ENCODE measurements around the gene KRTAP3-2. TPM values are rescaled to one million over a fixed set of nuclear protein-coding genes. Genes with fewer than 3 reads are reported as not detected.
A peak's percentile ranks its signal among the peaks of the same experiment; 100 is the strongest.

Gene KRTAP3-2
- polyA plus RNA-seq, 3 donors, result not detected

DNA sequence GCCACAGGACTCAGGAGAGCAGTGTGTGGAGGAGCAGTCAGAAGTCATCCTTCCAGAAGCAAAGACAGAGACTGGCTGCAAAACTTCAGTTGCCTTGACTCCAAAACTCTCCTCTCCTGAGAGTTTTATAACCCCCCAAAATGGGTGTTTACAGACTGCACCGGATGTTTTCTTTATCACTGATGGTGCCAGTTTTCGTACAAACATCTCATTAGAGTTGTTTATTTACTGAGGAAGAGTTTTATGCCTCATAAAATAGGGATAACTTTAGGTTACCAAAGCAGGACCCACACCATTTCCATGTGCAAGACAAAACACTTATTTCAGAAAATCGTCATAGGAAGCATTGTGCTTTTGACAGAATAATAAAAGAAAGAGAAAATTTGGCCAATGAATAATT, 15.5 kb downstream of the KRTAP3-2 start, which contains the start of gene KRT40:
Gene KRT40, minus strand, starts transcription at position 101 of the 400 bp plus-strand sequence. Its CDS starts 53 bp downstream, at position 48.
- Histone ChIP-seq H3K27me3 (ENCODE audit: control insufficient read depth in 2 of 2, insufficient read depth in 2 of 2, low read length in 2 of 2) (peaks cover 0 to 3% of the 10 kb centered on the region in 2 donors), H3K9ac (ENCODE audit: insufficient read depth, low read length, poor library complexity, severe bottlenecking) (no peak within 1 kb of the TSS), H4K20me1 (ENCODE audit: insufficient read depth, low read length) (no peaks in the 10 kb centered on the region), H3K4me3 (replicated peaks in 1 of 3; ENCODE audit: low read depth in 2 of 3, low read length in 3 of 3) (no peak within 1 kb of the TSS), H3K4me2 (replicated peaks; ENCODE audit: extremely low read depth, low read length, poor library complexity, severe bottlenecking) (no peak within 1 kb of the TSS), H3K4me1 (ENCODE audit: control insufficient read depth in 1 of 2, insufficient read depth in 2 of 2, low read length in 2 of 2) (no peaks in the 10 kb centered on the region), H3K79me2 (ENCODE audit: insufficient read depth, low read length) (no peaks in the 10 kb centered on the region), H3K9me3 (replicated peaks in 1 of 2; ENCODE audit: control insufficient read depth in 1 of 2, insufficient read depth in 1 of 2, low read length in 2 of 2) (no peaks in the 10 kb centered on the region), H3K36me3 (replicated peaks in 1 of 2; ENCODE audit: control insufficient read depth in 1 of 2, insufficient read depth in 2 of 2, low read length in 2 of 2) (no peaks in the 10 kb centered on the region), H2AFZ (ENCODE audit: insufficient read depth, low read depth, low read length, poor library complexity, severe bottlenecking) (no peak within 1 kb of the TSS), H3K27ac (ENCODE audit: low read depth in 1 of 2, low read length in 2 of 2) (no peak within 1 kb of the TSS)
- H3K9me3 Mint-ChIP-seq, result peaks cover 0 to 2% (median 0%) of the 10 kb centered on the region in 7 donors
- peaks cover 9 to 10% (median 9%) of the 10 kb centered on the region in 3 donors for H3K27me3 Mint-ChIP-seq (ENCODE audit: low read depth in 3 of 3)
- no CpG with 5 or more reads among the region's 3 CpGs for WGBS (ENCODE audit: insufficient coverage)
- TF ChIP-seq, protein P1, sequence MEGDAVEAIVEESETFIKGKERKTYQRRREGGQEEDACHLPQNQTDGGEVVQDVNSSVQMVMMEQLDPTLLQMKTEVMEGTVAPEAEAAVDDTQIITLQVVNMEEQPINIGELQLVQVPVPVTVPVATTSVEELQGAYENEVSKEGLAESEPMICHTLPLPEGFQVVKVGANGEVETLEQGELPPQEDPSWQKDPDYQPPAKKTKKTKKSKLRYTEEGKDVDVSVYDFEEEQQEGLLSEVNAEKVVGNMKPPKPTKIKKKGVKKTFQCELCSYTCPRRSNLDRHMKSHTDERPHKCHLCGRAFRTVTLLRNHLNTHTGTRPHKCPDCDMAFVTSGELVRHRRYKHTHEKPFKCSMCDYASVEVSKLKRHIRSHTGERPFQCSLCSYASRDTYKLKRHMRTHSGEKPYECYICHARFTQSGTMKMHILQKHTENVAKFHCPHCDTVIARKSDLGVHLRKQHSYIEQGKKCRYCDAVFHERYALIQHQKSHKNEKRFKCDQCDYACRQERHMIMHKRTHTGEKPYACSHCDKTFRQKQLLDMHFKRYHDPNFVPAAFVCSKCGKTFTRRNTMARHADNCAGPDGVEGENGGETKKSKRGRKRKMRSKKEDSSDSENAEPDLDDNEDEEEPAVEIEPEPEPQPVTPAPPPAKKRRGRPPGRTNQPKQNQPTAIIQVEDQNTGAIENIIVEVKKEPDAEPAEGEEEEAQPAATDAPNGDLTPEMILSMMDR (IDR thresholded peaks at IDR 0.05), result no peak
- H3K36me3 Mint-ChIP-seq, result no peaks in the 10 kb centered on the region
- H3K27ac Mint-ChIP-seq, result no peak within 1 kb of the TSS
- intact Hi-C loops (cut with micrococcal nuclease), result no loop called here
- H3K4me1 Mint-ChIP-seq, result peaks cover 3% of the 10 kb centered on the region
- no peak for DNase-seq
- peak within 1 kb of the TSS in 1 of 2 donors; percentile 51 for H3K4me3 Mint-ChIP-seq

DNA sequence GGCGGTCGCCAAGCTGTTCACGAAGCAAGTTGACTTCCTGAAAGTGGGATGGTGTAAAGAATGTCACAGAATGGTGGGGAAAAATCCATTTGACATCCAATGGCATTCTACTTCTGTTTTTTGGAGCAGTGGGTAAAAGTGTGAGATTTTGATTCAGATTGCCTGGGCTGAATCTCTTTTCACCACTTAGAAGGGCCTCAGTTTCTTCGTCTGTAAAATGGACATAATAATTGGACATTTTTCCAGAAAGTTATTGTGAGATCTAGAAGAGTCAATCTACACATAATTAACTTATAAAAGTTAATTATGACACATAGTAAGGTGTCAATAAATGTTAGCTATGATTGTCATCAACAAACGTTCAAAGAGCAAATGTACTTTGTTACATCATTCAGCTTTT, 18.6 kb downstream of the KRTAP3-2 start:
- H3K36me3 ChIP-seq (replicated peaks in 1 of 2; ENCODE audit: control insufficient read depth in 1 of 2, insufficient read depth in 2 of 2, low read length in 2 of 2), result no peaks in the 10 kb centered on the region
- H4K20me1 ChIP-seq (ENCODE audit: insufficient read depth, low read length), result no peaks in the 10 kb centered on the region
- TF ChIP-seq, protein P1 (IDR thresholded peaks at IDR 0.05), result no peak
- no peak overlapping the region for H3K4me3 ChIP-seq (replicated peaks in 1 of 3; ENCODE audit: low read depth in 2 of 3, low read length in 3 of 3)
- H3K9me3 Mint-ChIP-seq, result no peaks in the 10 kb centered on the region
- H3K27ac ChIP-seq (ENCODE audit: low read depth in 1 of 2, low read length in 2 of 2), result no peak overlapping the region
- H3K27me3 Mint-ChIP-seq (ENCODE audit: low read depth in 3 of 3), result peaks cover 8 to 13% (median 11%) of the 10 kb centered on the region in 3 donors
- DNase-seq, result no peak
- no CpG with 5 or more reads among the region's 5 CpGs for WGBS (ENCODE audit: insufficient coverage)
- H3K9ac ChIP-seq (ENCODE audit: insufficient read depth, low read length, poor library complexity, severe bottlenecking), result no peak overlapping the region
- H3K4me1 ChIP-seq (ENCODE audit: control insufficient read depth in 1 of 2, insufficient read depth in 2 of 2, low read length in 2 of 2), result no peaks in the 10 kb centered on the region
- H3K79me2 ChIP-seq (ENCODE audit: insufficient read depth, low read length), result no peaks in the 10 kb centered on the region
- no peaks in the 10 kb centered on the region for H3K4me1 Mint-ChIP-seq
- no peak overlapping the region for H3K4me3 Mint-ChIP-seq
- H3K4me2 ChIP-seq (replicated peaks; ENCODE audit: extremely low read depth, low read length, poor library complexity, severe bottlenecking), result no peak overlapping the region
- no peak overlapping the region for H2AFZ ChIP-seq (ENCODE audit: insufficient read depth, low read depth, low read length, poor library complexity, severe bottlenecking)
- no peaks in the 10 kb centered on the region for H3K9me3 ChIP-seq (replicated peaks in 1 of 2; ENCODE audit: control insufficient read depth in 1 of 2, insufficient read depth in 1 of 2, low read length in 2 of 2)
- intact Hi-C loops (cut with micrococcal nuclease), result no loop called here
- H3K27me3 ChIP-seq (ENCODE audit: control insufficient read depth in 2 of 2, insufficient read depth in 2 of 2, low read length in 2 of 2), result peaks cover 3 to 4% of the 10 kb centered on the region in 2 donors
- H3K36me3 Mint-ChIP-seq, result no peaks in the 10 kb centered on the region
- no peak overlapping the region for H3K27ac Mint-ChIP-seq
